RWPE1 (cell line): ENCODE measurements around the gene C11orf71.

Experiments
- CTCF ChIA-PET: fragments of 350-600 bp; sonication (Branson Sonifier 250); formaldehyde crosslinking; extraction: SDS; loops from one replicate; lab custom pipeline; 2021; lab: Yijun Ruan, JAX
- POLR2A ChIA-PET: fragments of 400-600 bp; formaldehyde crosslinking; extraction: SDS; loops from one replicate; lab custom pipeline; 2020; ENCODE audit warnings: antibody characterized with exemption; ENCODE audit not compliant: low non-redundant PET; lab: Yijun Ruan, JAX
- DNase-seq: peaks from one replicate; pipeline ENCODE4 v3.0.0; 2012; ENCODE audit warnings: low spot score
- H3K27ac ChIP-seq: fragments of 450-650 bp; 2 replicates; pipeline ENCODE4 v1.5.1; 2017
- CTCF ChIP-seq: fragments of 450-650 bp; conservative IDR thresholded peaks from 2 replicates; pipeline ENCODE4 v1.5.1; 2017; ENCODE audit warnings: low read depth, mild to moderate bottlenecking

C11orf71 gene

DNA sequence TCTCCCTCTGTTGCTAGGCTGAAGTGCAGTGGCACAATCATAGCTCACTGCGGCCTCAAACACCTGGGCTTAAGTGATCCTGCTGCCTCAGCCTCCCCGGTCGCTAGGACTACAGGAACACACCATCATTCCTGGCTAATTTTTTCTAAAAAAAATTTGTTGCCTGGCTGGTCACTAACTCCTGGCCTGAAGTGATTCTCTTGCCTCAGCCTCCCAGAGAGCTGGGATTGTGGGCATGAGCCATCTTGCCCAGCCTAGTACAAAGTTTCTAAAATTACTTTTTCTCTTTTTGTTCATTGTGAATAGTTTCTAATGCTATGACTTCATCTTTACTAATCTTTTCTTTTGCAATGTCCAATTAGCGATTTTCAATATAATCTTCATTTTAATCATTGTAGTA lies 12.6 kb upstream of the C11orf71 start:
- no peak for DNase-seq
- peak overlapping the region; percentile 52 for H3K27ac ChIP-seq
- no peak for TF ChIP-seq CTCF
- CTCF ChIA-PET: interaction anchor here (0.6 kb wide), 1 partner anchor 65 kb away, joined by 3 read pairs; no protein-coding TSS in a partner anchor
- POLR2A ChIA-PET: no interaction called here

DNA sequence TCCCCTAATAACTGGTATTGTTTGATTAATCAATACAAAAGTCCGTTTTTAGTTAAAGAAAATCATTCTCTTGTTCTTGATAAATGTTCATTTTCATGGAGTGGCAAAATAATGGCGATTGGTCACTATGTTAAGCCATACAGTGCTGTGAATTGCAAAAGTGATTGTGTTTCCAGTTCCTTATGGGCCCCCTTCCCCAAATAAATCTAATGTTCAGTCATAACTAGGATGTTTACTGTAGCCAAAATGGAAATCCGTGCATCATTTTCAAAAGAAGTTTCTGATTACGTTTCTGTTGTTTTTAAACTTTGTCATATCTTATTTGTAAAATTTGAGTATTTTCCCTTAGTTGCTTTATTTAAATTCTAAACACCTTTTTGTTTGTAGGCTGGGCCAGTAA lies 1.0 kb upstream of the C11orf71 start:
- H3K27ac ChIP-seq: no peak overlapping the region
- POLR2A ChIA-PET: no interaction called here
- no peak for DNase-seq
- no peak for TF ChIP-seq CTCF
- CTCF ChIA-PET: no interaction called here

- CTCF ChIA-PET: interaction anchor here (0.7 kb wide), 1 partner anchor 383 kb away, joined by 3 read pairs; no protein-coding TSS in a partner anchor
Measured at GRCh38 chr11:114400915-114401223, 558 bp upstream of the C11orf71 start.

GRCh38 chr11:114399490-114400215 lies 658 bp downstream of the C11orf71 start:
- TF ChIP-seq CTCF: no peak
- POLR2A ChIA-PET: interaction anchor here (0.7 to 0.8 kb wide), 2 partner anchors 17 to 269 kb away, joined by 3 read pairs; no protein-coding TSS in a partner anchor
- CTCF ChIA-PET: interaction anchor here (0.6 to 0.8 kb wide), 4 partner anchors 22 to 1157 kb away, joined by 3 to 6 read pairs (median 4); no protein-coding TSS in a partner anchor
- peak; percentile 26 for DNase-seq
- peak overlapping the region; percentile 96 for H3K27ac ChIP-seq

More at GRCh38 chr11:114400915-114401223, 558 bp upstream of the C11orf71 start:
- POLR2A ChIA-PET: no interaction called here
- peak overlapping the region; percentile 96 for H3K27ac ChIP-seq
- no peak for DNase-seq
- no peak for TF ChIP-seq CTCF

GRCh38 chr11:114398303-114398920 lies 1.9 kb downstream of the C11orf71 start:
- no peak for DNase-seq
- H3K27ac ChIP-seq: no peak overlapping the region
- no peak for TF ChIP-seq CTCF
- POLR2A ChIA-PET: no interaction called here
- CTCF ChIA-PET: interaction anchor here (1.0 kb wide), 1 partner anchor 58 kb away, joined by 3 read pairs; no protein-coding TSS in a partner anchor

DNA sequence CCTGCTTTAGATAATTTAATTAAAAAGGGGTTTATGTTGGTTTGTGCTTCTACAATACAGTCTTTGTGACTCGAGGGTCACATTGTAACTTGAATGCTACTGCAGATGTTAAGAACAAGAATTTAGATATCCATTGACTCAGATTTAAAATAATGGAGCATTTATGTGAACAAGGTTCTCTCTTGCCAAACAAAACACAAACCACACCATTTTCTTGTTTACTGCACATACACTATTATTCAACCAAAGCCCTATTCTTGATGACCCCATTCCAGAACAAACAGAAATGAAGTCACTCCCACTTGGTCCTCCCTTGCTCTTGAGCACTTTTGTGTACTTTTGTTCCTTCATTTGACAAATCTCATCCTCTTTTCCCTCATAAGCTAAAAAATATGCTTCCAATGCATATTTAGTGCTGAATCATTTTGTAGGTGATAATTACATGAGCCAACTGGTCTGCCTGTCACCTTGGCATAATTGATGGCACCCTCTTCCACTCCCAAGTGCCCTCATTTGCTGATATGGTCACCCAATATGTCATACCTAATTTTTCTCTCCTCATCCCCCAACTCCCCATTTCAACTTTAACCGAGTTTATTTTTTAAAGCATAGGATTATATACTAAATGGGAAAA lies 2.8 kb downstream of the C11orf71 start:
- H3K27ac ChIP-seq: no peak overlapping the region
- no peak for DNase-seq
- no peak for TF ChIP-seq CTCF
- ChIA-PET POLR2A (no interaction called here), CTCF (interaction anchor here (0.6 kb wide), 1 partner anchor 493 kb away, joined by 3 read pairs; the partner anchor contains the start of gene HTR3B)
